ENCODE data around the gene ATP11A. TPM values are rescaled to one million over a fixed set of nuclear protein-coding genes. Genes with fewer than 3 reads are reported as not detected.

ATP11A gene
- total and polyA plus RNA-seq, 2 donors (not counting 3 experiments of a cell fraction or from before 2014, with no cell fraction given): 16.5 to 88.1 TPM

- intact Hi-C loops (cut with micrococcal nuclease): no loop called here
- TF ChIP-seq POLR2A (IDR thresholded peaks at IDR 0.05; ENCODE audit: low read depth, low read length) (no peak), POLR2AphosphoS5 (IDR thresholded peaks at IDR 0.05; ENCODE audit: insufficient read depth, low read depth, low read length) (no peak)
- CTCF ChIA-PET: interaction anchor here (0.9 to 1.5 kb wide), 2 partner anchors 8 to 39 kb away, joined by 3 to 4 read pairs; no protein-coding TSS in a partner anchor
- no peaks in the 10 kb centered on the region for H3K9me3 ChIP-seq (replicated peaks; ENCODE audit: control insufficient read depth, insufficient read depth, low read length)
- H3K9ac ChIP-seq (replicated peaks; ENCODE audit: extremely low read depth, insufficient read depth, low read length): no peak overlapping the region
- no peaks in the 10 kb centered on the region for H4K20me1 ChIP-seq (replicated peaks; ENCODE audit: control insufficient read depth, extremely low read depth, insufficient read depth, low read length)
- no peak for FAIRE-seq
- no TSS peak for BruUV-seq (replicated peaks)
- no peak overlapping the region for H2AFZ ChIP-seq (ENCODE audit: low read depth, low read length)
- dilution Hi-C loops (cut with MboI; ENCODE audit: extremely low pct_ligation_motif_present, low sequenced_read_pairs): no loop called here
- H3K36me3 ChIP-seq (ENCODE audit: control insufficient read depth in 2 of 2, extremely low read depth in 1 of 2, insufficient read depth in 2 of 2, low read length in 2 of 2): no peaks in the 10 kb centered on the region
- POLR2A ChIA-PET: no interaction called here
- peaks cover 15% of the 10 kb centered on the region for H3K4me1 ChIP-seq (ENCODE audit: control insufficient read depth, extremely low read depth, insufficient read depth, low read length)
- H3K79me2 ChIP-seq (ENCODE audit: control insufficient read depth, insufficient read depth, low read length): peaks cover 55% of the 10 kb centered on the region
- no peak for DNase-seq (ENCODE audit: low read depth, low spot score)
- H3K4me3 ChIP-seq (replicated peaks in 1 of 3; ENCODE audit: insufficient read depth in 1 of 3, low read depth in 1 of 3, low read length in 3 of 3): no peak overlapping the region
- H3K9me1 ChIP-seq (replicated peaks; ENCODE audit: control insufficient read depth, extremely low read depth, insufficient read depth, low read length): no peaks in the 10 kb centered on the region
- no peak overlapping the region for H3K4me2 ChIP-seq (ENCODE audit: insufficient read depth, low read length)
- H3K27me3 ChIP-seq (ENCODE audit: control insufficient read depth in 2 of 2, insufficient read depth in 2 of 2, low read length in 2 of 2): no peaks in the 10 kb centered on the region
- no peak overlapping the region for H3K27ac ChIP-seq (ENCODE audit: insufficient read depth, low read depth, low read length)
These were observed 12.6 kb downstream of the ATP11A start for GRCh38 chr13:112702341-112702985.

- Histone ChIP-seq H3K9me1 (replicated peaks; ENCODE audit: control insufficient read depth, extremely low read depth, insufficient read depth, low read length) (no peaks in the 10 kb centered on the region), H3K4me3 (replicated peaks in 1 of 3; ENCODE audit: insufficient read depth in 1 of 3, low read depth in 1 of 3, low read length in 3 of 3) (no peak overlapping the region), H2AFZ (ENCODE audit: low read depth, low read length) (no peak overlapping the region), H3K9me3 (replicated peaks; ENCODE audit: control insufficient read depth, insufficient read depth, low read length) (no peaks in the 10 kb centered on the region), H4K20me1 (replicated peaks; ENCODE audit: control insufficient read depth, extremely low read depth, insufficient read depth, low read length) (no peaks in the 10 kb centered on the region), H3K4me1 (ENCODE audit: control insufficient read depth, extremely low read depth, insufficient read depth, low read length) (peaks cover 15% of the 10 kb centered on the region), H3K27ac (ENCODE audit: insufficient read depth, low read depth, low read length) (no peak overlapping the region), H3K79me2 (ENCODE audit: control insufficient read depth, insufficient read depth, low read length) (peaks cover 55% of the 10 kb centered on the region), H3K36me3 (ENCODE audit: control insufficient read depth in 2 of 2, extremely low read depth in 1 of 2, insufficient read depth in 2 of 2, low read length in 2 of 2) (no peaks in the 10 kb centered on the region), H3K27me3 (ENCODE audit: control insufficient read depth in 2 of 2, insufficient read depth in 2 of 2, low read length in 2 of 2) (no peaks in the 10 kb centered on the region), H3K9ac (replicated peaks; ENCODE audit: extremely low read depth, insufficient read depth, low read length) (no peak overlapping the region), H3K4me2 (ENCODE audit: insufficient read depth, low read length) (no peak overlapping the region)
- FAIRE-seq (no peak), DNase-seq (ENCODE audit: low read depth, low spot score) (no peak)
- no TSS peak for BruUV-seq (replicated peaks)
- POLR2A ChIA-PET: no interaction called here
- dilution Hi-C loops (cut with MboI; ENCODE audit: extremely low pct_ligation_motif_present, low sequenced_read_pairs) (no loop called here), intact Hi-C loops (cut with micrococcal nuclease) (no loop called here)
- no peak for TF ChIP-seq CTCF (IDR thresholded peaks at IDR 0.05; ENCODE audit: extremely low read depth in 1 of 2, insufficient read depth in 1 of 2, low read depth in 1 of 2, low read length in 2 of 2)
- TF ChIP-seq MAX (IDR thresholded peaks at IDR 0.05; ENCODE audit: insufficient read depth, insufficient read length): no peak
- no peak for TF ChIP-seq GATA2 (IDR thresholded peaks at IDR 0.05; ENCODE audit: insufficient read depth, insufficient read length, low read depth, low read length)
- no peak for TF ChIP-seq JUN (IDR thresholded peaks at IDR 0.05; ENCODE audit: borderline replicate concordance, insufficient read depth, insufficient read length, low read depth)
- no peak for TF ChIP-seq MYC (IDR thresholded peaks at IDR 0.05; ENCODE audit: low read depth, low read length)
- no peak for TF ChIP-seq FOS (IDR thresholded peaks at IDR 0.05; ENCODE audit: borderline replicate concordance, insufficient read depth, low read length)
- CTCF ChIA-PET: interaction anchor here (1.5 kb wide), 1 partner anchor 8 kb away, joined by 3 read pairs; no protein-coding TSS in a partner anchor
These were observed 13.1 kb downstream of the ATP11A start for GRCh38 chr13:112702986-112703379.

Measured in endothelial cell of umbilical vein (primary cell).